ENCODE measurements around the gene ACOX2. TPM values are rescaled to one million over a fixed set of nuclear protein-coding genes. Genes with fewer than 3 reads are reported as not detected.

The ACOX2 gene
- total RNA-seq, 1 donor, result 19.2 TPM

GRCh38 chr3:58521917-58522631, 14.9 kb downstream of the ACOX2 start:
- DNase-seq (ENCODE audit: low read depth), result no peak
- H3K4me3 ChIP-seq (ENCODE audit: low read depth, low read length), result no peak overlapping the region
- TF ChIP-seq, protein P1, sequence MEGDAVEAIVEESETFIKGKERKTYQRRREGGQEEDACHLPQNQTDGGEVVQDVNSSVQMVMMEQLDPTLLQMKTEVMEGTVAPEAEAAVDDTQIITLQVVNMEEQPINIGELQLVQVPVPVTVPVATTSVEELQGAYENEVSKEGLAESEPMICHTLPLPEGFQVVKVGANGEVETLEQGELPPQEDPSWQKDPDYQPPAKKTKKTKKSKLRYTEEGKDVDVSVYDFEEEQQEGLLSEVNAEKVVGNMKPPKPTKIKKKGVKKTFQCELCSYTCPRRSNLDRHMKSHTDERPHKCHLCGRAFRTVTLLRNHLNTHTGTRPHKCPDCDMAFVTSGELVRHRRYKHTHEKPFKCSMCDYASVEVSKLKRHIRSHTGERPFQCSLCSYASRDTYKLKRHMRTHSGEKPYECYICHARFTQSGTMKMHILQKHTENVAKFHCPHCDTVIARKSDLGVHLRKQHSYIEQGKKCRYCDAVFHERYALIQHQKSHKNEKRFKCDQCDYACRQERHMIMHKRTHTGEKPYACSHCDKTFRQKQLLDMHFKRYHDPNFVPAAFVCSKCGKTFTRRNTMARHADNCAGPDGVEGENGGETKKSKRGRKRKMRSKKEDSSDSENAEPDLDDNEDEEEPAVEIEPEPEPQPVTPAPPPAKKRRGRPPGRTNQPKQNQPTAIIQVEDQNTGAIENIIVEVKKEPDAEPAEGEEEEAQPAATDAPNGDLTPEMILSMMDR (IDR thresholded peaks at IDR 0.05; ENCODE audit: insufficient read depth, low read length), result no peak

DNA sequence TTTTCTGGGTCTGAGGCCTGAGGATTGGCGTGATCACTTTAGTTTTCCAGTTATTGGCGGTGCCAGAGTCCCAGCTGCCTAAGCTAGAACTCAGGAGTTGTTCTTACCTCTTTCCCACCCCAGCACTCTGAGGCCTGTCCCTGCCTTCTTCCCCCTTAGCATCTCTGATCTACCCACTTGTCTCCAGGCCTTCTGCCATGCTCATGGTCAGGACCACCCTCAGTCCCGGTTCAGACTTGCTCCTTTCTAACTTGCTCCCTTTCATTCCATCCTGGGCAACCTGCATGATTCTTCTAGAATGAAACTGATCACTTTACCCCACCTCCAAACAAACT, 15.7 kb downstream of the ACOX2 start:
- TF ChIP-seq, protein P1 (IDR thresholded peaks at IDR 0.05; ENCODE audit: insufficient read depth, low read length), result no peak
- DNase-seq (ENCODE audit: low read depth), result no peak
- no peak overlapping the region for H3K4me3 ChIP-seq (ENCODE audit: low read depth, low read length)

GRCh38 chr3:58520403-58521335, 16.3 kb downstream of the ACOX2 start:
- no peak for DNase-seq (ENCODE audit: low read depth)
- TF ChIP-seq, protein P1 (IDR thresholded peaks at IDR 0.05; ENCODE audit: insufficient read depth, low read length), result no peak
- H3K4me3 ChIP-seq (ENCODE audit: low read depth, low read length), result no peak overlapping the region

GRCh38 chr3:58519668-58520402, 17.2 kb downstream of the ACOX2 start:
- no peak overlapping the region for H3K4me3 ChIP-seq (ENCODE audit: low read depth, low read length)
- TF ChIP-seq, protein P1 (IDR thresholded peaks at IDR 0.05; ENCODE audit: insufficient read depth, low read length), result no peak
- no peak for DNase-seq (ENCODE audit: low read depth)

DNA sequence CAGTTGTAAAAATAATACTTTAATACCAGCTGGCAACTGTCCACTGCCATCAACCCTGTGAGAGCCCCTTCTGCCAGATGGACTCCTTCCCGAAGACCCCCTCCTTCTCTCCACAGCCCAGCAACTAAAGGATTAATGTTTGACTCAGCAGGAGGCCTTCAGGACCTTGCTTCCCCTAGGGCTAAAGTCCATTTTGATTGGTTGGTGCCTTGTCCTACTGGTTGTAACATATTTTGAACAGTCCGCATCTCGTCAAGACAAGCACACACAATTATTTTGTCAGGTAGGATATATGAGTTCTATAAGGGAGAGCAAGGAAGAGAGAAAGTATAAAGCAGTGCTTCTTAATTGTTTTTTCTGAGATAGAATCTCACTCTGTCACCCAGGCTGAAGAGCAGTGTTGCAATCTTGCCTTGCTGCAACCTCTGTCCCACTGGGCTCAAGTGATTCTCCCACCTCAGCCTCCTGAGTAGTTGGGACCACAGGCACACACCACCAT, 18.6 kb downstream of the ACOX2 start:
- TF ChIP-seq, protein P1 (IDR thresholded peaks at IDR 0.05; ENCODE audit: insufficient read depth, low read length), result no peak
- DNase-seq (ENCODE audit: low read depth), result no peak
- no peak overlapping the region for H3K4me3 ChIP-seq (ENCODE audit: low read depth, low read length)

DNA sequence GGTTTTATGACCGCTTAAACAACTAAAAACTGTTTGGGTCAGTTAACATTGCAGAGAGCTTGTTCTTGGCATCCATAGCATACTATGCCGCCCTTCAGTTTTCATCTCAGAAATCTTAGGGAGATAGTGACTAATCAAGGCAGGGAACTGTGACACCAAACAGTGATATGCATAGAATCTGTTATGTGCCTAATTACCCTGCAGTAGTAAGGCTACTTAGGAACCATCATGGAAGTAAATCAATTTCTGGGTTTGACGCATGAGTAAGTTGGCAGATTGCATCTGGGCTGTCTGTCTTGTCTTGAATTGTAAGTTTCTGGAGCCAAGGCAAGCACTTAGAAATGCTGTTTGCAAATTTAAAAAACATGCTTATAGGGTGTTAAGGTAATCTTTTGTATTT, 22.6 kb downstream of the ACOX2 start:
- H3K4me3 ChIP-seq (ENCODE audit: low read depth, low read length), result no peak overlapping the region
- TF ChIP-seq, protein P1 (IDR thresholded peaks at IDR 0.05; ENCODE audit: insufficient read depth, low read length), result no peak
- no peak for DNase-seq (ENCODE audit: low read depth)
